Breast epithelium (tissue), 4 donors: ENCODE data around the gene P2RY12. TPM values are rescaled to one million over a fixed set of nuclear protein-coding genes. Genes with fewer than 3 reads are reported as not detected.

ENCODE experiments used
- DNase-seq, 2 donors: peaks; one replicate each; pipeline ENCODE4 v3.0.0-alpha.2; 2019; ENCODE audit warnings: low spot score in 2 of 2
- H3K27ac ChIP-seq, 2 donors: fragments of 200-600 bp; sonication (generic) in 1 of 2; one replicate each; pipeline ENCODE4 v1.5.1; 2016 to 2019; ENCODE audit warnings: mild to moderate bottlenecking in 1 of 2
- H3K27me3 ChIP-seq, 2 donors: fragments of 200-600 bp; sonication (generic) in 1 of 2; one replicate each; pipeline versions ENCODE4 v1.5.1 to v1.6.0; 2017 to 2019; ENCODE audit warnings: control low read depth in 1 of 2, mild to moderate bottlenecking in 1 of 2
- H3K36me3 ChIP-seq: fragments of 200-600 bp; one replicate; pipeline ENCODE4 v1.5.1; 2019
- H3K4me1 ChIP-seq, 2 donors: fragments of 200-600 bp; sonication (generic); one replicate each; pipeline ENCODE4 v1.5.1; 2016 to 2019; ENCODE audit warnings: control low read depth in 1 of 2
- H3K4me3 ChIP-seq, 3 donors: fragments of 200-600 bp; sonication (generic); 1 replicate in 2 of 3; 2 replicates in 1 of 3; pipeline ENCODE4 v1.5.1; 2016 to 2019; ENCODE audit warnings: mild to moderate bottlenecking in 3 of 3, moderate library complexity in 2 of 3
- H3K9me3 ChIP-seq, 2 donors: fragments of 200-600 bp; sonication (generic) in 1 of 2; one replicate each; pipeline ENCODE4 v1.5.1; 2016 to 2019; ENCODE audit warnings: control low read depth in 1 of 2
- POLR2A ChIP-seq: fragments of 450-650 bp; IDR thresholded peaks from one replicate; pipeline ENCODE4 v1.6.1; 2016; ENCODE audit warnings: antibody characterized with exemption, mild to moderate bottlenecking, moderate library complexity
- POLR2AphosphoS5 ChIP-seq, 3 donors: sonication (generic); formaldehyde crosslinking; IDR thresholded peaks; one replicate each; pipeline ENCODE4 v1.6.1; 2017; ENCODE audit warnings: antibody characterized with exemption in 3 of 3
- intact Hi-C: fragments of 100-400 bp; cut with DNase I; formaldehyde crosslinking; loops from one replicate; pipeline ENCODE4 v1.15.1; 2023; ENCODE audit warnings: low total_unique reads
- total RNA-seq, 3 donors: library from RNA; depleted of rRNA; stranded (reverse); fragments of >200 nt; gene quantifications; one replicate each; pipeline ENCODE4 v1.1.0, GENCODE V29; 2016
- TF ChIP-seq, protein P1 (sequence below), 3 donors: fragments of 450-650 bp; IDR thresholded peaks; one replicate each; pipeline ENCODE4 v1.5.1; 2016 to 2017; ENCODE audit warnings: antibody characterized with exemption in 3 of 3, mild to moderate bottlenecking in 3 of 3, moderate library complexity in 3 of 3

The P2RY12 gene
- total RNA-seq, 3 donors from 2014 or later, result 3.6 to 9.0 (median 3.7) TPM

DNA sequence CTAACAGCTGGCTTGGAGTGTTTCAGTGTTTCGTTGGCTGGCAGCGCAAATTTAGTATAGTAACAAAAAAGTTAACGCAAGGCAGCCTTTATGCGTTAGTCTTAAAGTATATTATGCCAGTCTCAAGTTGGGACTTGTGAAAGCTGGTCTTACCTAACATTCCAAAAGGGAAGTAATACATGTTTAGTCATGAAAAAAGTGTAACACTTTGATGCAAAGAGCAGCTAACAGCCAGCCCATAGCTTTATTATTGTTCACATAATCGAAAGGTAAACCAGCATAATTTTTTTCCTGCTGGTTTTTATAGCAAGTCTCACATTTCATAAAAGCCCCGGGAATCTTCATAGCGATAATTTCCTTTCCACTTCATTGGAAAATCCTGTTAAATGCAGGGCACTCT is 65.6 kb downstream of the P2RY12 start:
- DNase-seq, result no peak
- no peak overlapping the region for H3K27ac ChIP-seq
- no peaks in the 10 kb centered on the region for H3K9me3 ChIP-seq
- H3K36me3 ChIP-seq, result no peaks in the 10 kb centered on the region
- H3K4me3 ChIP-seq, result no peak overlapping the region
- intact Hi-C loops, result no loop called here
- H3K27me3 ChIP-seq, result no peaks in the 10 kb centered on the region
- TF ChIP-seq, protein P1, sequence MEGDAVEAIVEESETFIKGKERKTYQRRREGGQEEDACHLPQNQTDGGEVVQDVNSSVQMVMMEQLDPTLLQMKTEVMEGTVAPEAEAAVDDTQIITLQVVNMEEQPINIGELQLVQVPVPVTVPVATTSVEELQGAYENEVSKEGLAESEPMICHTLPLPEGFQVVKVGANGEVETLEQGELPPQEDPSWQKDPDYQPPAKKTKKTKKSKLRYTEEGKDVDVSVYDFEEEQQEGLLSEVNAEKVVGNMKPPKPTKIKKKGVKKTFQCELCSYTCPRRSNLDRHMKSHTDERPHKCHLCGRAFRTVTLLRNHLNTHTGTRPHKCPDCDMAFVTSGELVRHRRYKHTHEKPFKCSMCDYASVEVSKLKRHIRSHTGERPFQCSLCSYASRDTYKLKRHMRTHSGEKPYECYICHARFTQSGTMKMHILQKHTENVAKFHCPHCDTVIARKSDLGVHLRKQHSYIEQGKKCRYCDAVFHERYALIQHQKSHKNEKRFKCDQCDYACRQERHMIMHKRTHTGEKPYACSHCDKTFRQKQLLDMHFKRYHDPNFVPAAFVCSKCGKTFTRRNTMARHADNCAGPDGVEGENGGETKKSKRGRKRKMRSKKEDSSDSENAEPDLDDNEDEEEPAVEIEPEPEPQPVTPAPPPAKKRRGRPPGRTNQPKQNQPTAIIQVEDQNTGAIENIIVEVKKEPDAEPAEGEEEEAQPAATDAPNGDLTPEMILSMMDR (IDR thresholded peaks at IDR 0.05), result no peak
- TF ChIP-seq POLR2AphosphoS5 (IDR thresholded peaks at IDR 0.05) (no peak), POLR2A (no peak)
- H3K4me1 ChIP-seq, result no peaks in the 10 kb centered on the region

DNA sequence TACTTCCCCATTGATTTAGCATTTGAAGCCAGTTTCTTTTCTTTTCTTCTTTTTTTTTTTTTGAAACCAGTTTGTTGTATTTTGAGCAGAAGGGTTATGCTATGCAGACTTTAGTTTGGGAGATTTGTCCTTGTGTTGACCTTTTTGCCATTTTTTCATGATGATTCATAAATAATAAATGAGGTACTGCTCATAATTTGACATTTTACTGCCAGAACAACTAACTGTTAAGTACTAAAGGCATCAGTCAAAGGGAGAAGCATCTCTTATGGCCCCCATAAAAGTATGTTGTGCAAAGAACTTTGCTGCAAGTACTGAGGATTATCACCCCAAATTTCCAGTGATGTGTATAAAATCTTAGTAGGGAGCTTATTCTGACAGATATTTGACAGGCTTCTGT is 66.2 kb downstream of the P2RY12 start:
- no peak overlapping the region for H3K4me3 ChIP-seq
- no peaks in the 10 kb centered on the region for H3K27me3 ChIP-seq
- DNase-seq, result no peak
- no peaks in the 10 kb centered on the region for H3K36me3 ChIP-seq
- no peaks in the 10 kb centered on the region for H3K9me3 ChIP-seq
- TF ChIP-seq POLR2AphosphoS5 (IDR thresholded peaks at IDR 0.05) (no peak), POLR2A (no peak)
- TF ChIP-seq, protein P1 (IDR thresholded peaks at IDR 0.05), result no peak
- H3K27ac ChIP-seq, result no peak overlapping the region
- H3K4me1 ChIP-seq, result no peaks in the 10 kb centered on the region
- intact Hi-C loops, result no loop called here

DNA sequence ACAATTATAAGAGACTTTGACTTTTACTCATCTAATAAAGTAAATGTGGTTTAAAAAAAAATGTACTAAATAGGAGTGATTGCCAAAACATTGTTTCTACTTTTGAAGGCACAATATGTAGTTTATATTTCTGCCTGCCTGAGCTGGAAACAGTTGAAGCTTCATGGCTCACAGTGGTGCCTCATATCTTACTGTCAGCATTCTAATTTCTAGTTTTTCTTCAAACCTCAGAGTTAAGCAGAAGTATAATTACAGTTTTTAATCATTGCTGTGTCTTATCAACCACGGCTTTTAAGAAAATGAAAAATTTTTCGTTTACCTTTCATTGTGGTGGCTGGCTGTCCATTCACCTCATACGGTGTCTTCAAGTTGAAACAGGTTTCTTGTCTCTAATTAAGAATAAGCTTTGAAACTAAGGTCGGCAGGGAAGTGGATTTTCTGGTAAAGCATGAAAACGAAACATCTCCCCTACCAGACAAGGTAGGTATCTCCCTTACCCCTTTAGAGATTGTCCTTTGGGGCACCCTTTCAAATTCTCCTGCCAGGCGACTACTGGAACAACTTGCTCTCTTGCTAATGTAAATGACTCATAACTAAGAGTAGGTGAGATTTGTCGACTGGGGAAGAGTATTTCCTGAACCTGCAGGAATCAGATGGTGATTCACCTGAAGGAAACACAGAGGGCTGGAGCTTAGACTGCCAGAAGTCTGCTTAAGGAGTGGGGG is 68.1 kb downstream of the P2RY12 start, which contains the start of gene GPR87:
GPR87 (minus strand) TSS at position 554 of the 725 bp plus-strand sequence. CDS start 16,720 bp downstream, outside the sequence.
- Histone ChIP-seq H3K27ac (peak within 1 kb of the TSS; percentile 51 to 68), H3K4me1 (no peaks in the 10 kb centered on the region), H3K36me3 (no peaks in the 10 kb centered on the region), H3K27me3 (no peaks in the 10 kb centered on the region), H3K4me3 (peak within 1 kb of the TSS in 1 of 3 donors; percentile 17), H3K9me3 (no peaks in the 10 kb centered on the region)
- intact Hi-C loops, result no loop called here
- no peak for TF ChIP-seq POLR2AphosphoS5 (IDR thresholded peaks at IDR 0.05)
- TF ChIP-seq, protein P1 (IDR thresholded peaks at IDR 0.05), result no peak
- no peak for TF ChIP-seq POLR2A
- no peak for DNase-seq

GRCh38 chr3:151315846-151316245 is 68.7 kb downstream of the P2RY12 start:
- Histone ChIP-seq H3K9me3 (no peaks in the 10 kb centered on the region), H3K4me3 (no peak overlapping the region), H3K27me3 (no peaks in the 10 kb centered on the region), H3K36me3 (no peaks in the 10 kb centered on the region), H3K27ac (peak overlapping the region in 1 of 2 donors; percentile 68), H3K4me1 (no peaks in the 10 kb centered on the region)
- DNase-seq, result no peak
- intact Hi-C loops, result no loop called here
- no peak for TF ChIP-seq POLR2AphosphoS5 (IDR thresholded peaks at IDR 0.05)
- TF ChIP-seq POLR2A, result no peak
- TF ChIP-seq, protein P1 (IDR thresholded peaks at IDR 0.05), result no peak

DNA sequence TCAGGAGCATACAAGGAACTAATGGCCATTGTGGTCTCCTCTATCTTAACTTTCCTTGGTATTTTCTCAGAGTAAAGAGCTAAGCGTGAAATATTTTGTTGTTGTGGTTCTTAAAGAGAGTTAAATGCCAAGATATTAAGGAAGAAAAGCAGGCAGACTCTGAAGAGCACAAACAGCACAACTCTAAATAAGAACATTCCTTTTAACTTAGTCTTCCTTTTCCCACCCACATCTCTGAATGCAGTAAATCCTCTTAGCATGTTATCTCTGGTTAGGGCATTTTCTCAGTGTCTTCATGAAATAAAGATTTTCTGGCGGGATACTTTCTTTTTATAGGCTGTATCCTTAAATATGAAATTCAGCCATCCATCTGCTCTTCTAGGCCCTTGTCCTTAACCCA is 69.4 kb downstream of the P2RY12 start:
- no peaks in the 10 kb centered on the region for H3K9me3 ChIP-seq
- H3K4me1 ChIP-seq, result no peaks in the 10 kb centered on the region
- TF ChIP-seq POLR2A, result no peak
- TF ChIP-seq, protein P1 (IDR thresholded peaks at IDR 0.05), result no peak
- no peak for TF ChIP-seq POLR2AphosphoS5 (IDR thresholded peaks at IDR 0.05)
- intact Hi-C loops, result no loop called here
- no peak overlapping the region for H3K27ac ChIP-seq
- H3K36me3 ChIP-seq, result no peaks in the 10 kb centered on the region
- DNase-seq, result no peak
- no peaks in the 10 kb centered on the region for H3K27me3 ChIP-seq
- H3K4me3 ChIP-seq, result no peak overlapping the region
